Panc1 (cell line): ENCODE data around the gene DYNLT1. TPM values are rescaled to one million over a fixed set of nuclear protein-coding genes. Genes with fewer than 3 reads are reported as not detected.

Source experiments
- ATAC-seq: fragments of 200-7000 bp; cut with Tn5 transposase; 2 replicates; pipeline ENCODE4 v1.9.1; 2020; ENCODE audit warnings: mild to moderate bottlenecking, moderate library complexity
- BruUV-seq: library from RNA; stranded (reverse); fragments of 400-500 nt; replicated peaks from 2 replicates; lab custom pipeline; 2021; lab: Mats Ljungman, UMichigan
- CTCF ChIA-PET: fragments of 300-600 bp; sonication (Branson Sonifier 250); formaldehyde crosslinking; loops from one replicate; lab custom pipeline; 2022; ENCODE audit warnings: antibody characterized with exemption; lab: Charles Lee
- POLR2A ChIA-PET: fragments of 300-600 bp; sonication (Branson Sonifier 250); formaldehyde crosslinking; loops from one replicate; lab custom pipeline; 2022; ENCODE audit warnings: antibody characterized with exemption; lab: Charles Lee
- DNase-seq: peaks from one replicate; pipeline ENCODE4 v3.0.0-alpha.2; 2010; ENCODE audit warnings: low read depth, low spot score
- H3K27ac ChIP-seq: 2 replicates; pipeline ENCODE4 v1.5.1; 2011; ENCODE audit warnings: mild to moderate bottlenecking, low read length, inconsistent platforms
- H3K27me3 ChIP-seq: fragments of 200-500 bp; sonication (Bioruptor generic); 2 replicates; pipeline ENCODE4 v1.6.0; 2014; ENCODE audit warnings: low read length, inconsistent platforms; ENCODE audit not compliant: control insufficient read depth, insufficient read depth
- H3K36me3 ChIP-seq: fragments of 200-500 bp; sonication (Bioruptor generic); 2 replicates; pipeline ENCODE4 v1.5.1; 2014; ENCODE audit warnings: inconsistent platforms, mild to moderate bottlenecking, low read length, moderate library complexity; ENCODE audit not compliant: control insufficient read depth, insufficient read depth
- H3K4me1 ChIP-seq: 2 replicates; pipeline ENCODE4 v1.5.1; 2011; ENCODE audit warnings: inconsistent platforms, mild to moderate bottlenecking, low read length, moderate library complexity; ENCODE audit not compliant: control insufficient read depth, insufficient read depth
- H3K4me3 ChIP-seq, 2 experiments: 2 replicates each; pipeline ENCODE4 v1.5.1; 2011 to 2012; ENCODE audit warnings: low read depth in 2 of 2, low read length in 2 of 2, mild to moderate bottlenecking in 2 of 2, inconsistent platforms in 1 of 2, moderate library complexity in 1 of 2
- H3K9me3 ChIP-seq: fragments of 200-500 bp; sonication (Bioruptor generic); 2 replicates; pipeline ENCODE4 v1.5.1; 2014; ENCODE audit warnings: low read depth, mild to moderate bottlenecking, inconsistent platforms, low read length, moderate library complexity; ENCODE audit not compliant: control insufficient read depth, insufficient read depth
- POLR2AphosphoS5 ChIP-seq: IDR thresholded peaks from 2 replicates; pipeline ENCODE4 v1.6.1; 2012; ENCODE audit warnings: mild to moderate bottlenecking, low read depth, low read length, moderate library complexity
- SIN3A ChIP-seq: IDR thresholded peaks from 2 replicates; pipeline ENCODE4 v1.6.1; 2012; ENCODE audit warnings: low read depth, mild to moderate bottlenecking, low read length, moderate library complexity, borderline replicate concordance; ENCODE audit not compliant: insufficient read depth
- TCF7L2 ChIP-seq: IDR thresholded peaks from 2 replicates; pipeline ENCODE4 v1.6.1; 2011; ENCODE audit warnings: mild to moderate bottlenecking, low read depth, low read length, inconsistent platforms
- in situ Hi-C: cut with HindIII; loops from 2 replicates; pipeline ENCODE4 v1.10.0; 2016; ENCODE audit warnings: low sequenced_read_pairs, low pct_unique_long_range_greater_than_20kb
- intact Hi-C: fragments of 100-400 bp; cut with micrococcal nuclease; formaldehyde crosslinking; loops from one replicate; pipeline ENCODE4 v1.10.0; 2022; ENCODE audit not compliant: unreplicated experiment
- total RNA-seq: library from RNA; stranded (reverse); gene quantifications from one replicate; pipeline ENCODE4 v1.2.1, GENCODE V29; 2021; ENCODE audit not compliant: unreplicated experiment
- TF ChIP-seq, protein P1 (sequence below), 2 experiments: IDR thresholded peaks; 2 replicates each; pipeline ENCODE4 v1.6.1; 2011 to 2012; ENCODE audit warnings: low read depth in 2 of 2, control low read depth in 1 of 2, low read length in 1 of 2, mild to moderate bottlenecking in 1 of 2, moderate library complexity in 1 of 2; ENCODE audit not compliant: insufficient read depth in 1 of 2
- TF ChIP-seq, protein P2 (sequence below): fragments of 450-650 bp; IDR thresholded peaks from 2 replicates; pipeline ENCODE4 v1.5.1; 2017; ENCODE audit warnings: mild to moderate bottlenecking

DYNLT1 gene
- total RNA-seq, 1 experiment from 2014 or later, result 137 TPM

DNA sequence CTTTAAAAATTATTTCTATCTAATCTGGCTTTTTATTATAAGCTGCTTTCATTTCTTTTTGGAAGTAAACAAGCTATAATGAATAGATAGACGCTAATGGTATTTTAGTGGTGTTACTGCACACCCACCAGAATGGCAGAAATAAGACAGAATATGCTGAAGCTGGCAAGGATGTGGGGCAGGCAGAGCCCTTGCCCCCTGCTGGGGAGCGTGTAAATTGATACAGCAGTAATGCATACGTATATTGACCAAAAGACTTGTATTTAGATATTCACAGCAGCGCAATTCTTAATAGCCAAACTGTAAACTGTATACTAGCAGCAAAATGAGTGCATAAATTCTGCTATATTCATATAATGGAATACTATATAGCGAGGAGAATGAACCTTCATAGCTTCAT lies 49.3 kb downstream of the DYNLT1 start:
- TF ChIP-seq TCF7L2, result no peak
- no peak for TF ChIP-seq POLR2AphosphoS5
- TF ChIP-seq, protein P1, sequence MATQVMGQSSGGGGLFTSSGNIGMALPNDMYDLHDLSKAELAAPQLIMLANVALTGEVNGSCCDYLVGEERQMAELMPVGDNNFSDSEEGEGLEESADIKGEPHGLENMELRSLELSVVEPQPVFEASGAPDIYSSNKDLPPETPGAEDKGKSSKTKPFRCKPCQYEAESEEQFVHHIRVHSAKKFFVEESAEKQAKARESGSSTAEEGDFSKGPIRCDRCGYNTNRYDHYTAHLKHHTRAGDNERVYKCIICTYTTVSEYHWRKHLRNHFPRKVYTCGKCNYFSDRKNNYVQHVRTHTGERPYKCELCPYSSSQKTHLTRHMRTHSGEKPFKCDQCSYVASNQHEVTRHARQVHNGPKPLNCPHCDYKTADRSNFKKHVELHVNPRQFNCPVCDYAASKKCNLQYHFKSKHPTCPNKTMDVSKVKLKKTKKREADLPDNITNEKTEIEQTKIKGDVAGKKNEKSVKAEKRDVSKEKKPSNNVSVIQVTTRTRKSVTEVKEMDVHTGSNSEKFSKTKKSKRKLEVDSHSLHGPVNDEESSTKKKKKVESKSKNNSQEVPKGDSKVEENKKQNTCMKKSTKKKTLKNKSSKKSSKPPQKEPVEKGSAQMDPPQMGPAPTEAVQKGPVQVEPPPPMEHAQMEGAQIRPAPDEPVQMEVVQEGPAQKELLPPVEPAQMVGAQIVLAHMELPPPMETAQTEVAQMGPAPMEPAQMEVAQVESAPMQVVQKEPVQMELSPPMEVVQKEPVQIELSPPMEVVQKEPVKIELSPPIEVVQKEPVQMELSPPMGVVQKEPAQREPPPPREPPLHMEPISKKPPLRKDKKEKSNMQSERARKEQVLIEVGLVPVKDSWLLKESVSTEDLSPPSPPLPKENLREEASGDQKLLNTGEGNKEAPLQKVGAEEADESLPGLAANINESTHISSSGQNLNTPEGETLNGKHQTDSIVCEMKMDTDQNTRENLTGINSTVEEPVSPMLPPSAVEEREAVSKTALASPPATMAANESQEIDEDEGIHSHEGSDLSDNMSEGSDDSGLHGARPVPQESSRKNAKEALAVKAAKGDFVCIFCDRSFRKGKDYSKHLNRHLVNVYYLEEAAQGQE (IDR thresholded peaks at IDR 0.05; ENCODE audit: insufficient read depth in 1 of 2, low read depth in 2 of 2, low read length in 1 of 2), result no peak
- no peak for TF ChIP-seq SIN3A
- TF ChIP-seq, protein P2, sequence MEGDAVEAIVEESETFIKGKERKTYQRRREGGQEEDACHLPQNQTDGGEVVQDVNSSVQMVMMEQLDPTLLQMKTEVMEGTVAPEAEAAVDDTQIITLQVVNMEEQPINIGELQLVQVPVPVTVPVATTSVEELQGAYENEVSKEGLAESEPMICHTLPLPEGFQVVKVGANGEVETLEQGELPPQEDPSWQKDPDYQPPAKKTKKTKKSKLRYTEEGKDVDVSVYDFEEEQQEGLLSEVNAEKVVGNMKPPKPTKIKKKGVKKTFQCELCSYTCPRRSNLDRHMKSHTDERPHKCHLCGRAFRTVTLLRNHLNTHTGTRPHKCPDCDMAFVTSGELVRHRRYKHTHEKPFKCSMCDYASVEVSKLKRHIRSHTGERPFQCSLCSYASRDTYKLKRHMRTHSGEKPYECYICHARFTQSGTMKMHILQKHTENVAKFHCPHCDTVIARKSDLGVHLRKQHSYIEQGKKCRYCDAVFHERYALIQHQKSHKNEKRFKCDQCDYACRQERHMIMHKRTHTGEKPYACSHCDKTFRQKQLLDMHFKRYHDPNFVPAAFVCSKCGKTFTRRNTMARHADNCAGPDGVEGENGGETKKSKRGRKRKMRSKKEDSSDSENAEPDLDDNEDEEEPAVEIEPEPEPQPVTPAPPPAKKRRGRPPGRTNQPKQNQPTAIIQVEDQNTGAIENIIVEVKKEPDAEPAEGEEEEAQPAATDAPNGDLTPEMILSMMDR, result no peak
- in situ Hi-C loops (no loop called here), intact Hi-C loops (loop anchor here (5.0 kb wide), 1 partner anchor 373 kb away; no protein-coding TSS in a partner anchor)
- Histone ChIP-seq H3K4me3 (no peak overlapping the region), H3K27ac (no peak overlapping the region), H3K27me3 (no peaks in the 10 kb centered on the region), H3K9me3 (no peaks in the 10 kb centered on the region), H3K4me1 (no peaks in the 10 kb centered on the region), H3K36me3 (peaks cover 10% of the 10 kb centered on the region; the same call in 1 of the 2 replicates)
- no peak for DNase-seq
- POLR2A ChIA-PET, result no interaction called here
- no peak for ATAC-seq
- BruUV-seq, result no TSS peak
- CTCF ChIA-PET, result no interaction called here

DNA sequence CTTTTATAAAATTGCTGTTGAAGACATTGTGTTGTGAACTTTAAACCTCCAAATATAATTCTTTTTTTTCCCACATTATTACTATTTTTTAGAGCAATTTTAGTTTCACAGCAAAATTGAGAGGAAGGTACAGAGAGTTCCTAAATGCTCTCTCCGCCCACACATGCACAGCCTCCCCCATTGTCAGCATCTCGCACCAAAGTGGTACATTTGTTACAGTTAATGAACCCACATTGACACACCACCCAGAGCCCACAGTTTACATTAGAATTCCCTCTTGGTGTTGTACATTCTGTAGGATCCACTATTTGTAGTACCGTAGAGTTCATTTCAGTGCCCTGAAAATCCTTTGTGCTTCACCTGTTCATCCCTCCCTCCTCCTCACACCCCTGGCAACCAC lies 50.9 kb downstream of the DYNLT1 start:
- H3K27ac ChIP-seq, result no peak overlapping the region
- BruUV-seq, result no TSS peak
- intact Hi-C loops, result no loop called here
- H3K27me3 ChIP-seq, result no peaks in the 10 kb centered on the region
- in situ Hi-C loops, result no loop called here
- CTCF ChIA-PET, result no interaction called here
- POLR2A ChIA-PET, result no interaction called here
- no peaks in the 10 kb centered on the region for H3K9me3 ChIP-seq
- TF ChIP-seq TCF7L2 (no peak), POLR2AphosphoS5 (no peak), SIN3A (no peak)
- TF ChIP-seq, protein P1 (IDR thresholded peaks at IDR 0.05; ENCODE audit: insufficient read depth in 1 of 2, low read depth in 2 of 2, low read length in 1 of 2), result no peak
- TF ChIP-seq, protein P2, result no peak
- H3K36me3 ChIP-seq, result peaks cover 15% of the 10 kb centered on the region
- no peak overlapping the region for H3K4me3 ChIP-seq
- no peak for DNase-seq
- no peaks in the 10 kb centered on the region for H3K4me1 ChIP-seq
- ATAC-seq, result no peak
